Esophagus squamous epithelium (tissue), 4 donors: ENCODE data around the gene LCMT1.

ENCODE experiments used
- CTCF ChIP-seq, 6 experiments: fragments of 450-650 bp in 4 of 6; fragments of 200-600 bp in 2 of 6; sonication (generic) in 2 of 6; IDR thresholded peaks; one replicate each; pipeline ENCODE4 v1.5.1; 2016 to 2019; ENCODE audit warnings: antibody characterized with exemption in 6 of 6, mild to moderate bottlenecking in 4 of 6, moderate library complexity in 4 of 6
- POLR2A ChIP-seq, 4 donors: fragments of 450-650 bp; IDR thresholded peaks; one replicate each; pipeline ENCODE4 v1.6.1; 2017; ENCODE audit warnings: antibody characterized with exemption in 4 of 4, mild to moderate bottlenecking in 4 of 4, moderate library complexity in 3 of 4

- no peak for TF ChIP-seq CTCF (IDR thresholded peaks at IDR 0.05)
- no peak for TF ChIP-seq POLR2A (IDR thresholded peaks at IDR 0.05)
These were observed 45.8 kb downstream of the LCMT1 start for GRCh38 chr16:25157271-25157875.
